ENCODE results near the gene MROH7. TPM values are rescaled to one million over a fixed set of nuclear protein-coding genes. Genes with fewer than 3 reads are reported as not detected.

MROH7 gene
- total and polyA plus RNA-seq, 4 donors, result 0.07 to 2.8 (median 0.58) TPM

GRCh38 chr1:54679706-54680105 lies 38.1 kb downstream of the MROH7 start:
- H3K27me3 ChIP-seq (ENCODE audit: control insufficient read depth in 4 of 4, insufficient read depth in 4 of 4, low read length in 3 of 4), result no peaks in the 10 kb centered on the region
- no peak overlapping the region for H3K27ac ChIP-seq (ENCODE audit: low read depth in 1 of 2, low read length in 2 of 2)
- no peak overlapping the region for H3K9ac ChIP-seq (ENCODE audit: low read depth in 1 of 2, low read length in 2 of 2)
- no peak overlapping the region for H3K4me3 ChIP-seq (ENCODE audit: low read depth in 1 of 3, low read length in 3 of 3)
- H3K4me1 ChIP-seq (ENCODE audit: control insufficient read depth in 4 of 4, insufficient read depth in 4 of 4, low read length in 3 of 4), result peaks cover 0 to 6% (median 0%) of the 10 kb centered on the region in 4 donors
- no peak for DNase-seq (ENCODE audit: low spot score)
- no peak for TF ChIP-seq RAD21 (IDR thresholded peaks at IDR 0.05)
- TF ChIP-seq FOXA1 (IDR thresholded peaks at IDR 0.05), result no peak
- no peak for TF ChIP-seq HNF4A (conservative IDR thresholded peaks at IDR 0.05)
- TF ChIP-seq HNF4G (IDR thresholded peaks at IDR 0.05), result no peak
- TF ChIP-seq EGR1 (IDR thresholded peaks at IDR 0.05; ENCODE audit: low read depth in 2 of 2), result no peak
- no peak for TF ChIP-seq GABPA (IDR thresholded peaks at IDR 0.05 in 1 of 2, conservative IDR thresholded peaks at IDR 0.05 in 1 of 2)
- no peak for TF ChIP-seq ATF3 (IDR thresholded peaks at IDR 0.05)
- TF ChIP-seq TAF1 (conservative IDR thresholded peaks at IDR 0.05), result no peak
- TF ChIP-seq, protein P1, sequence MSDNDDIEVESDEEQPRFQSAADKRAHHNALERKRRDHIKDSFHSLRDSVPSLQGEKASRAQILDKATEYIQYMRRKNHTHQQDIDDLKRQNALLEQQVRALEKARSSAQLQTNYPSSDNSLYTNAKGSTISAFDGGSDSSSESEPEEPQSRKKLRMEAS (IDR thresholded peaks at IDR 0.05), result no peak
- no peak for TF ChIP-seq YY1 (IDR thresholded peaks at IDR 0.05)
- TF ChIP-seq, protein P2, sequence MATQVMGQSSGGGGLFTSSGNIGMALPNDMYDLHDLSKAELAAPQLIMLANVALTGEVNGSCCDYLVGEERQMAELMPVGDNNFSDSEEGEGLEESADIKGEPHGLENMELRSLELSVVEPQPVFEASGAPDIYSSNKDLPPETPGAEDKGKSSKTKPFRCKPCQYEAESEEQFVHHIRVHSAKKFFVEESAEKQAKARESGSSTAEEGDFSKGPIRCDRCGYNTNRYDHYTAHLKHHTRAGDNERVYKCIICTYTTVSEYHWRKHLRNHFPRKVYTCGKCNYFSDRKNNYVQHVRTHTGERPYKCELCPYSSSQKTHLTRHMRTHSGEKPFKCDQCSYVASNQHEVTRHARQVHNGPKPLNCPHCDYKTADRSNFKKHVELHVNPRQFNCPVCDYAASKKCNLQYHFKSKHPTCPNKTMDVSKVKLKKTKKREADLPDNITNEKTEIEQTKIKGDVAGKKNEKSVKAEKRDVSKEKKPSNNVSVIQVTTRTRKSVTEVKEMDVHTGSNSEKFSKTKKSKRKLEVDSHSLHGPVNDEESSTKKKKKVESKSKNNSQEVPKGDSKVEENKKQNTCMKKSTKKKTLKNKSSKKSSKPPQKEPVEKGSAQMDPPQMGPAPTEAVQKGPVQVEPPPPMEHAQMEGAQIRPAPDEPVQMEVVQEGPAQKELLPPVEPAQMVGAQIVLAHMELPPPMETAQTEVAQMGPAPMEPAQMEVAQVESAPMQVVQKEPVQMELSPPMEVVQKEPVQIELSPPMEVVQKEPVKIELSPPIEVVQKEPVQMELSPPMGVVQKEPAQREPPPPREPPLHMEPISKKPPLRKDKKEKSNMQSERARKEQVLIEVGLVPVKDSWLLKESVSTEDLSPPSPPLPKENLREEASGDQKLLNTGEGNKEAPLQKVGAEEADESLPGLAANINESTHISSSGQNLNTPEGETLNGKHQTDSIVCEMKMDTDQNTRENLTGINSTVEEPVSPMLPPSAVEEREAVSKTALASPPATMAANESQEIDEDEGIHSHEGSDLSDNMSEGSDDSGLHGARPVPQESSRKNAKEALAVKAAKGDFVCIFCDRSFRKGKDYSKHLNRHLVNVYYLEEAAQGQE (IDR thresholded peaks at IDR 0.05), result no peak
- no peak for TF ChIP-seq SP1 (IDR thresholded peaks at IDR 0.05)
- no peak for TF ChIP-seq RXRA (IDR thresholded peaks at IDR 0.05)
- TF ChIP-seq, protein P3, sequence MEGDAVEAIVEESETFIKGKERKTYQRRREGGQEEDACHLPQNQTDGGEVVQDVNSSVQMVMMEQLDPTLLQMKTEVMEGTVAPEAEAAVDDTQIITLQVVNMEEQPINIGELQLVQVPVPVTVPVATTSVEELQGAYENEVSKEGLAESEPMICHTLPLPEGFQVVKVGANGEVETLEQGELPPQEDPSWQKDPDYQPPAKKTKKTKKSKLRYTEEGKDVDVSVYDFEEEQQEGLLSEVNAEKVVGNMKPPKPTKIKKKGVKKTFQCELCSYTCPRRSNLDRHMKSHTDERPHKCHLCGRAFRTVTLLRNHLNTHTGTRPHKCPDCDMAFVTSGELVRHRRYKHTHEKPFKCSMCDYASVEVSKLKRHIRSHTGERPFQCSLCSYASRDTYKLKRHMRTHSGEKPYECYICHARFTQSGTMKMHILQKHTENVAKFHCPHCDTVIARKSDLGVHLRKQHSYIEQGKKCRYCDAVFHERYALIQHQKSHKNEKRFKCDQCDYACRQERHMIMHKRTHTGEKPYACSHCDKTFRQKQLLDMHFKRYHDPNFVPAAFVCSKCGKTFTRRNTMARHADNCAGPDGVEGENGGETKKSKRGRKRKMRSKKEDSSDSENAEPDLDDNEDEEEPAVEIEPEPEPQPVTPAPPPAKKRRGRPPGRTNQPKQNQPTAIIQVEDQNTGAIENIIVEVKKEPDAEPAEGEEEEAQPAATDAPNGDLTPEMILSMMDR (IDR thresholded peaks at IDR 0.05; ENCODE audit: low read depth, low read length, missing input control), result no peak
- no peak for TF ChIP-seq JUND (IDR thresholded peaks at IDR 0.05)
- TF ChIP-seq FOXA2 (IDR thresholded peaks at IDR 0.05), result no peak
- no peak for TF ChIP-seq ZBTB33 (IDR thresholded peaks at IDR 0.05)
- 92% methylated on average over 7 of the region's 7 CpGs for WGBS
- H3K9me3 ChIP-seq (ENCODE audit: control insufficient read depth in 4 of 4, low read length in 3 of 4), result no peaks in the 10 kb centered on the region
- H3K36me3 ChIP-seq (ENCODE audit: control insufficient read depth in 4 of 4, insufficient read depth in 3 of 4, low read depth in 1 of 4, low read length in 3 of 4), result peaks cover 0 to 9% (median 1%) of the 10 kb centered on the region in 4 donors

Data from liver (tissue), 9 donors.